8988T (cell line): ENCODE measurements around the gene RAB11FIP5.

Experiments used
- DNase-seq: peaks from one replicate; pipeline ENCODE4 v3.0.0; 2011

RAB11FIP5 gene

DNA sequence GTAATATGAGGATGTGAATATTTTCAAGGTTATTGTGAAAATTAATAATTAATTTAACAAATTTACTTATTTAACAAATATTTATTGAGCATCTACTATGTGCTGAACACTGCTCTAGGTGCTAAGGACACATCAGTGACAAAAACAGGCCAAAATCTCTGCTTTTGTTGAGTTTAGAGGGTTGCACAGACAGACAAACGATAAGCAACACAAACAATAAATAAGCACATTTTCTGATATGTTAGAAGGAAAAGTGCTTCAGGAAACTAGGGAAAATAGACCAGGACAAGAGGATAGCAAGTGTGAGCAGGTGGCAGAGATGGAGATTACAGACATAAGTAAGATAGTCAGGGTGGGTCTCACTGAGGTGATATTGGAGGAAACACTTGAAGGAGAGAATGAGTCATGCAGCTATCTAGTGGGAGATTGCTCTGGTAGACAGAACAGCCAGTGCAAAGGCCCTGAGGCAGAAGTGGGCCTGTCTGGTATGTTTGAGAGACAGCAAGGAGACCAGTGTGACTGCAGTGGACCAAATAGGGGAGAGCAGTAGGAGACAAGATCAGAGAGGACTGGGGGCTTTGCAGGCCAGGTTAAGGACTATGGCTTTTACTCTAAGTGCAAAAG, 79.5 kb downstream of the RAB11FIP5 start:
- DNase-seq: no peak

DNA sequence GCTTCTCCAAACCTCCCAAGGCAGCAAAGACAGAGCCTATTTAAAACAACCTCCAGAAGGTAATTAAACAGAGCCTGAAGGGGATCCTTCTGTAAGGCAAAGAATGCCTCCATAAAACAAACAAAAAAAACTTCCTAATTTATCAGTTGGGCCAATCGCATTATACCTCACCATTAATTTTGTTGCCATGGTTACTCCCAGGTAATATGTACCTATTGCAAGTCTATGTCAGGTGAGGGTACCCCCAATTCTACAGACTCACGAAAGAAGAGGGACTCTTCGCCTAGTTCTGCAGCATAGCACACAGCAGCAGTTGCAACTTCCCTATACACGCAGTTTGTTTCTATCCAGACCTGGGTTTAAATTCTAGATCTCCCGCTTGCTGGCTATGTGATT, 80.0 kb downstream of the RAB11FIP5 start:
- DNase-seq: no peak

DNA sequence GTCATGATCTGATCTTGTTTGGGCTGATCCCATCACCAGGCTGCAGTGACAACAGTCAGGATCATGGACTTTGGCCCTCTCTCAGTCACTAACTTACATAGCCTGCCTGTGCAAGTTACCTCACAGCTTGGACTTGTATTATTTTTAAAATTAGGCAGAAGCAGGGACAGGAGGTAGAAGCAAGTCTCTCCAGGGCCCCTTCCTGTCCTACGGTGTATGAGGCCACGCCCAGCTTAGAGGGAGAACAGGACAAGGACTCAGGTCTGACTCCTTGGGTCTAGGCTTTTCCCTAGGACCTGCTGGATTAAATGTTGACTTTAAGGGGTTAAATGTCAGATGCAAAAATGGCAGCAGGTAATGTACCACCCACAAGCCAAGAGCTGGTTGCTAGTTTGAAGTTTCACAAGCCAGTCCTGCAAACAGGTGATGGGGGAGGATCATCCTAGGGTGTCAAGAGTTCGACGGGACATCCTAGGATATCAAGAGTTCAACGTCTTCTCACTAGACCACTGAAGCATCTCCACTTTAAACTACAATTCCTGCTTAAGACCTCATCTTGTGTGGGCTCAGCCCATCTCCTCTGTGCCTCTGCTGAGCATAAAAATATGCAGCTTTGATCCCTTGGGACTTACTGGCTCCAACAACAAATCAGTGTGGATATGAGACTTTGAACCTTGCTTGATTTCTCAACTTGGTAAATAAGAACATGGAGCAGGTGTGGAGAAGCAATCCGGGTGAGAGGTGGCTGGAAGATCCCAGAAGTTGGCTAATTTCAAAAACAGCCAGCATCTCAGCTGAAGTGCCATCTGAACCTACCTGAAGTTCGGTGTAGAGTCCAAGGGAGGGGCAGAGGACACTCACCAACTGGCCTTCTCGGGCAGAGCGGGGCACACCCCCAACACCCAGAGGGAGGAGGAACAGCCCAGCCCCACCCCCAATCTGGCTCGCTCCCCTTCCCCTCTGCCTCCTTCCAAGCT, 80.7 kb downstream of the RAB11FIP5 start:
- no peak for DNase-seq

DNA sequence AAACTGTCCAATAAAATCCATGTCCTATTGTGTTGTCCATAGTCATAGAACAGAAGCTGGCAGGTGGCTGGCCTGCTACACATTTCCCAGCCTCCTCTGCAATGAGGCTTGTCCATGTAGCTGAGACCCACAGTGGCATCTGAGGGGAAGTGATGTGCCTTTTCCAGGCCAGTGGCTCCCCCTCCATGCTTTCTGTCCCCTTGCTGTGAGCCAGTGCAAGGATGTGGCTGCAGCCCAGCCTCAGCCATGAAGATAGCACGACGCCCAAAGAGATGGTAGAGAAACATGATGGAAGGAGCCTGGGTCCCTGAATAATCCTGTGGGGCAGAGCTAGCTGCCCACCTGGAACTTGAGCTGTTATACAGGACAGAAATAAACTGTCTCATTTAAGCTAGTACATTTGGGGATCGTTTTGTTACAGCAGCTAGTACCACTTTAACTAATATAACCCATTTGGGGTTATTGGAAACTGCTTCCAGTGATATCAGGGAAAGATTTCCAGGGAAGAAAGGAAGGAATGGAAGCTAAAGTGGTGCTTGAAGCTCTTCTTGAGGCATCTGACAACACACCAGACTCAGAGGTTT, 81.6 kb downstream of the RAB11FIP5 start:
- DNase-seq: no peak

DNA sequence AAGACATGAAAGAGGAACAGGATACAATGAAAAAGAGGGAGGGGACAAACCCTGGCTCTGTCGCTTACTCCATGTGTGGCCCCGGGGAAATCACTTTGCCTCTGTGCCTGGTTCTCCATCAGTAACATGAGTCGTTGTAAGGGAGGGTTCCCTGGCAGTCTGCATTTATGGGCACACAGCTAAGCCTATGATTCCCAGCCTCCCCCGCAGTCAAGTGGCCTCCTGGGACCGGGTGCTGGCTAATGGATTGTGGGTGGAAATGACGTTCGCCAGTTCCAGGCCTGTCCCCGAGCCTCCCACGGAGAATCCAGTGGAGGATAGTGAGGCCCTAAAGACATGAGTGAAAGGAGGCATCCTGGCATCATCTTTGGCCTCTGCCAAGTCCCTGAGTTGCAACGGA, 83.9 kb downstream of the RAB11FIP5 start:
- DNase-seq: no peak

DNA sequence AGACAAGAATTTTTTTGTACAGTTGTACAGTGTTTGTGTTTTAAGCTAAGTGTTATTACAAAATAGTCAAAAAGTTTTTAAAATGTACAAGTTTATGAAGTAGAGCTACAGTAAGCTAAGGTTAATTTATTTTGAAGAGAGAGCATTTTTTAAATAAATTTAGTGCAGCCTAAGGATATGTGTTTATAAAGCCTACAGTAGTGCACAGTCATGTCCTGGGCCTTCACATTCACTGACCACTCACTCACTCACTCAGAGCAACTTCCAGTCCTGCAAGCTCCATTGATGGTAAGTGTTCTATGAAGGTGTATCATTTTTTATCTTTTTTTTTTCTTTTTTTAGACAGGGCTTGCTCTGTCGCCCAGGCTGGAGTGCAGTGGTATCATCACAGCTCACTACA, 85.4 kb downstream of the RAB11FIP5 start:
- no peak for DNase-seq

DNA sequence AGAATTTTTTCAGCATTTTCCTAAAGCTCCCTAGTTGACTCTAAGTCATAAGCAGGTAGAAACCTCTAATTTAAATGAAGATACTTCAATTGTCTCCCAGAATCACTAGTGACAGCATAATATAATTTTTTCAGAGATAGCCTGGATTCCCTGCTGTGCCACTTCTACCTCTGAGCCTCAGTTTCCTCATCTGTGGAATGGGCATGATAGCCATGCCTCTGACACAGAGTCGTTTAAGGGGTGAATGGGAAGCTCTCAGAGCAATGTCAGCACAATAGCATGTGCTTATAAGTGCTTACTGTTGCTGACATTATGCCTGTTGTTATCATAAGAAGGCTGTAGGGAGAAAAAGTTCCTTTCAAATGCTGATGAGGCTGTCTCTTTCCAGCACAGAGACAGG, 89.3 kb downstream of the RAB11FIP5 start:
- DNase-seq: no peak
